Endothelial cell of umbilical vein (primary cell): Measurements from ENCODE around the gene KRTAP10-11. TPM values are rescaled to one million over a fixed set of nuclear protein-coding genes. Genes with fewer than 3 reads are reported as not detected.

Source experiments
- BruUV-seq: library from RNA; stranded (reverse); fragments of 400-500 nt; replicated peaks from 2 replicates; lab custom pipeline; 2021; lab: Mats Ljungman, UMichigan
- CTCF ChIA-PET: fragments of 300-600, 350-600 bp; sonication (Branson Sonifier 250); formaldehyde crosslinking; loops from one replicate; lab custom pipeline; 2021; ENCODE audit warnings: antibody characterized with exemption, inconsistent platforms; lab: Charles Lee
- POLR2A ChIA-PET: fragments of 300-600, 350-600 bp; sonication (Branson Sonifier 250); formaldehyde crosslinking; loops from one replicate; lab custom pipeline; 2021; ENCODE audit warnings: antibody characterized with exemption, inconsistent platforms; lab: Charles Lee
- DNase-seq: peaks from one replicate; pipeline ENCODE4 v3.0.0-alpha.2; 2011; ENCODE audit warnings: low read depth, low spot score
- FAIRE-seq: peaks from 2 replicates; lab custom pipeline; 2011; peaks lifted over from hg19 to GRCh38; lab: Jason Lieb, UNC
- H2AFZ ChIP-seq: 2 replicates; pipeline ENCODE4 v1.6.0; 2012; ENCODE audit warnings: low read depth, low read length, control low read depth, inconsistent platforms
- H3K27ac ChIP-seq: 2 replicates; pipeline ENCODE4 v1.5.1; 2011; ENCODE audit warnings: low read depth, mild to moderate bottlenecking, control low read depth, low read length, moderate library complexity; ENCODE audit not compliant: insufficient read depth
- H3K27me3 ChIP-seq, 2 experiments: 2 replicates each; pipeline versions ENCODE4 v1.6.0 to v1.6.1; 2011; ENCODE audit warnings: low read length in 2 of 2, mixed read lengths in 1 of 2; ENCODE audit not compliant: control insufficient read depth in 2 of 2, insufficient read depth in 2 of 2
- H3K36me3 ChIP-seq, 2 experiments: 2 replicates in 1 of 2; 3 replicates in 1 of 2; pipeline ENCODE4 v1.5.1; 2011; ENCODE audit warnings: low read length in 2 of 2, mild to moderate bottlenecking in 1 of 2, moderate library complexity in 1 of 2; ENCODE audit not compliant: control insufficient read depth in 2 of 2, insufficient read depth in 2 of 2; ENCODE audit errors: extremely low read depth in 1 of 2
- H3K4me1 ChIP-seq: 3 replicates; pipeline ENCODE4 v1.5.1; 2011; ENCODE audit warnings: mild to moderate bottlenecking, low read length; ENCODE audit not compliant: control insufficient read depth, insufficient read depth; ENCODE audit errors: extremely low read depth
- H3K4me2 ChIP-seq: 2 replicates; pipeline ENCODE4 v1.6.1; 2011; ENCODE audit warnings: low read length, control low read depth, mixed read lengths; ENCODE audit not compliant: insufficient read depth
- H3K4me3 ChIP-seq, 3 experiments: fragments of 200-600 bp in 1 of 3; sonication (generic), shearing (Covaris generic) in 1 of 3; replicated peaks in 1 of 3; 2 replicates each; pipeline ENCODE4 v1.5.1; 2011 to 2016; ENCODE audit warnings: control low read depth in 3 of 3, low read length in 3 of 3, mild to moderate bottlenecking in 2 of 3, inconsistent platforms in 1 of 3, low read depth in 1 of 3, moderate library complexity in 1 of 3; ENCODE audit not compliant: insufficient read depth in 1 of 3
- H3K79me2 ChIP-seq: 2 replicates; pipeline ENCODE4 v1.6.0; 2012; ENCODE audit warnings: low read length, inconsistent platforms; ENCODE audit not compliant: control insufficient read depth, insufficient read depth
- H3K9ac ChIP-seq: replicated peaks from 2 replicates; pipeline ENCODE3; 2011; ENCODE audit warnings: low read length, control low read depth; ENCODE audit not compliant: insufficient read depth; ENCODE audit errors: extremely low read depth
- H3K9me1 ChIP-seq: replicated peaks from 3 replicates; pipeline ENCODE4 v1.6.0; 2011; ENCODE audit warnings: mild to moderate bottlenecking, low read length; ENCODE audit not compliant: control insufficient read depth, insufficient read depth; ENCODE audit errors: extremely low read depth
- H3K9me3 ChIP-seq: replicated peaks from 2 replicates; pipeline ENCODE4 v1.5.1; 2012; ENCODE audit warnings: low read length, inconsistent platforms; ENCODE audit not compliant: control insufficient read depth, insufficient read depth
- H4K20me1 ChIP-seq: replicated peaks from 2 replicates; pipeline ENCODE3; 2011; ENCODE audit warnings: mild to moderate bottlenecking, low read length; ENCODE audit not compliant: control insufficient read depth, insufficient read depth; ENCODE audit errors: extremely low read depth
- EZH2 ChIP-seq: IDR thresholded peaks from 2 replicates; pipeline ENCODE4 v1.6.1; 2012; ENCODE audit warnings: borderline replicate concordance, low read depth, mild to moderate bottlenecking, moderate library complexity, low read length, inconsistent platforms; ENCODE audit not compliant: severe bottlenecking
- FOS ChIP-seq: IDR thresholded peaks from 2 replicates; pipeline ENCODE4 v1.6.1; 2011; ENCODE audit warnings: mild to moderate bottlenecking, low read length, moderate library complexity, borderline replicate concordance; ENCODE audit not compliant: insufficient read depth
- GATA2 ChIP-seq: IDR thresholded peaks from 2 replicates; pipeline ENCODE4 v1.7.0; 2011; ENCODE audit warnings: low read depth, mild to moderate bottlenecking, moderate library complexity, mixed read lengths, low read length; ENCODE audit not compliant: insufficient read length, insufficient read depth
- JUN ChIP-seq: IDR thresholded peaks from 2 replicates; pipeline ENCODE4 v1.6.1; 2011; ENCODE audit warnings: borderline replicate concordance, low read depth; ENCODE audit not compliant: insufficient read length, insufficient read depth
- MYC ChIP-seq: IDR thresholded peaks from one replicate; pipeline ENCODE4 v1.6.1; 2011; ENCODE audit warnings: mild to moderate bottlenecking, low read depth, low read length
- POLR2A ChIP-seq: IDR thresholded peaks from 2 replicates; pipeline ENCODE4 v1.6.1; 2012; ENCODE audit warnings: low read depth, mild to moderate bottlenecking, control low read depth, low read length
- POLR2AphosphoS5 ChIP-seq: IDR thresholded peaks from 2 replicates; pipeline ENCODE4 v1.6.1; 2012; ENCODE audit warnings: low read depth, mild to moderate bottlenecking, control low read depth, low read length, moderate library complexity; ENCODE audit not compliant: insufficient read depth
- dilution Hi-C: fragments of 300-500 bp; cut with MboI; formaldehyde crosslinking; loops from one replicate; pipeline ENCODE4 v1.15.0; 2019; ENCODE audit warnings: low sequenced_read_pairs; ENCODE audit not compliant: extremely low pct_ligation_motif_present
- intact Hi-C: fragments of 100-400 bp; cut with micrococcal nuclease; formaldehyde crosslinking; loops from one replicate; pipeline ENCODE4 v1.10.0; 2022
- polyA plus RNA-seq, 4 experiments: library from polyadenylated mRNA; depleted of rRNA in 3 of 4; stranded (reverse) in 3 of 4; unstranded in 1 of 4; fragments of >200 nt; gene quantifications; 2 replicates each; pipeline versions ENCODE4 v1.2.1 to v1.2.3, GENCODE V29; 2011 to 2012; ENCODE audit warnings: missing spikeins in 1 of 4
- total RNA-seq: library from RNA; stranded (reverse); gene quantifications from 2 replicates; pipeline ENCODE4 v1.2.3, GENCODE V29; 2021
- TF ChIP-seq, protein P1 (sequence below): IDR thresholded peaks from 2 replicates; pipeline ENCODE4 v1.6.1; 2011; ENCODE audit not compliant: insufficient read depth, insufficient read length
- TF ChIP-seq, protein P2 (sequence below), 2 donors: IDR thresholded peaks; 1 replicate in 1 of 2; 2 replicates in 1 of 2; pipeline ENCODE4 v1.5.1; 2011; ENCODE audit warnings: low read length in 2 of 2, mild to moderate bottlenecking in 2 of 2, moderate library complexity in 2 of 2, control low read depth in 1 of 2, inconsistent platforms in 1 of 2, low read depth in 1 of 2; ENCODE audit not compliant: insufficient read depth in 1 of 2; ENCODE audit errors: extremely low read depth in 1 of 2

KRTAP10-11 gene
- total and polyA plus RNA-seq, 2 donors (not counting 3 experiments of a cell fraction or from before 2014, with no cell fraction given), result not detected

DNA sequence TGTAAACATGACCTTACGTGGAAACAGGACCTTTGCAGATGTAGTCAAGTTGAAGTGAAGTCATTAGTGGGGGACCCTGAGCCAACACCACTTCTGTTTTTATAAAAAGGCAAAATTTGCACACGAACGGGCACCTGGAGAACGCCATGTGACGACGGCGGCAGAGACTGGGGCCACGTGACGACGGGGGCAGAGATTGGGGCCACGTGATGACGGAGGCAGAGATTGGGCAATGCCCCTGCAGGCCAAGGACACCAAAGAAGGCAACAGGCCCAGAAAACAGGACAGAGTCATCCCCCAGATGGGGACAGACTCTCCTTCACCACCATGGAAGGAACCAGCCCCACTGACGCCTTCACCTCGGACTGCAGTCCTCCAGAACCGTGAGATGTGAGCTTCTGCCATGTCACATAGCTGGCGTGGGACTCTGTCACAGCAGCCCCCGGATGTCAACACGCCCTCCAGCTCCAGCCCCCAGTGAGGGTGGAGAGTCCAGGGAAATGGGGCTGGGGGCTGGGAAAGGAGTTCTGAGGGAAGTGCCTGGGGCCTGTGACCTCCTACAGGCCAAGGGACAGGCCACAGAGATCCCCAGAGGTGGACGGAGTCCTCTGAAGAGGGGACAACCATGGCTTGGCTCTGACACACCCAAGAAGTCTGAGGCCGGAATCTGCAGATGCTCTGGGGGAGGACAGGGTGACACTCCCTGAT is 4.2 kb downstream of the KRTAP10-11 start:
- BruUV-seq, result no TSS peak
- intact Hi-C loops (no loop called here), dilution Hi-C loops (no loop called here)
- H3K4me1 ChIP-seq, result no peaks in the 10 kb centered on the region
- ChIA-PET POLR2A (no interaction called here), CTCF (no interaction called here)
- no peak overlapping the region for H3K4me3 ChIP-seq
- FAIRE-seq (no peak), DNase-seq (no peak)
- no peaks in the 10 kb centered on the region for H3K79me2 ChIP-seq
- no peaks in the 10 kb centered on the region for H3K27me3 ChIP-seq
- no peaks in the 10 kb centered on the region for H3K36me3 ChIP-seq
- no peaks in the 10 kb centered on the region for H4K20me1 ChIP-seq
- no peaks in the 10 kb centered on the region for H3K9me3 ChIP-seq
- TF ChIP-seq POLR2A (no peak), MYC (no peak), POLR2AphosphoS5 (no peak), EZH2 (no peak), FOS (no peak), GATA2 (no peak), JUN (no peak)
- TF ChIP-seq, protein P1, sequence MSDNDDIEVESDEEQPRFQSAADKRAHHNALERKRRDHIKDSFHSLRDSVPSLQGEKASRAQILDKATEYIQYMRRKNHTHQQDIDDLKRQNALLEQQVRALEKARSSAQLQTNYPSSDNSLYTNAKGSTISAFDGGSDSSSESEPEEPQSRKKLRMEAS, result no peak
- TF ChIP-seq, protein P2, sequence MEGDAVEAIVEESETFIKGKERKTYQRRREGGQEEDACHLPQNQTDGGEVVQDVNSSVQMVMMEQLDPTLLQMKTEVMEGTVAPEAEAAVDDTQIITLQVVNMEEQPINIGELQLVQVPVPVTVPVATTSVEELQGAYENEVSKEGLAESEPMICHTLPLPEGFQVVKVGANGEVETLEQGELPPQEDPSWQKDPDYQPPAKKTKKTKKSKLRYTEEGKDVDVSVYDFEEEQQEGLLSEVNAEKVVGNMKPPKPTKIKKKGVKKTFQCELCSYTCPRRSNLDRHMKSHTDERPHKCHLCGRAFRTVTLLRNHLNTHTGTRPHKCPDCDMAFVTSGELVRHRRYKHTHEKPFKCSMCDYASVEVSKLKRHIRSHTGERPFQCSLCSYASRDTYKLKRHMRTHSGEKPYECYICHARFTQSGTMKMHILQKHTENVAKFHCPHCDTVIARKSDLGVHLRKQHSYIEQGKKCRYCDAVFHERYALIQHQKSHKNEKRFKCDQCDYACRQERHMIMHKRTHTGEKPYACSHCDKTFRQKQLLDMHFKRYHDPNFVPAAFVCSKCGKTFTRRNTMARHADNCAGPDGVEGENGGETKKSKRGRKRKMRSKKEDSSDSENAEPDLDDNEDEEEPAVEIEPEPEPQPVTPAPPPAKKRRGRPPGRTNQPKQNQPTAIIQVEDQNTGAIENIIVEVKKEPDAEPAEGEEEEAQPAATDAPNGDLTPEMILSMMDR (IDR thresholded peaks at IDR 0.05; ENCODE audit: extremely low read depth in 1 of 2, insufficient read depth in 1 of 2, low read depth in 1 of 2, low read length in 2 of 2), result no peak
- no peak overlapping the region for H3K9ac ChIP-seq
- H3K4me2 ChIP-seq, result no peak overlapping the region
- no peak overlapping the region for H2AFZ ChIP-seq
- no peaks in the 10 kb centered on the region for H3K9me1 ChIP-seq
- H3K27ac ChIP-seq, result no peak overlapping the region
